GM12878 (cell line): ENCODE results near the gene DRD3.

Experiments
- TAF1 ChIP-seq: IDR thresholded peaks from 2 replicates; pipeline ENCODE4 v1.6.1; 2011; ENCODE audit warnings: mild to moderate bottlenecking, low read depth, low read length, borderline replicate concordance
- WRNIP1 ChIP-seq: IDR thresholded peaks from 2 replicates; pipeline ENCODE4 v1.6.1; 2011; ENCODE audit warnings: low read depth, low read length, improper control_type of control experiment, borderline replicate concordance
- YY1 ChIP-seq: IDR thresholded peaks from 2 replicates; pipeline ENCODE4 v1.6.1; 2011; ENCODE audit warnings: low read depth, mild to moderate bottlenecking, low read length

GRCh38 chr3:114122027-114122709 lies 56.7 kb downstream of the DRD3 start:
- TF ChIP-seq YY1 (no peak), WRNIP1 (no peak), TAF1 (no peak)
